ENCODE data around the gene GALNTL6.
"Not testable (repeated sequence)": the region's sequence is repeated elsewhere in the genome, so short reads cannot be mapped to it uniquely, and the experiment has no call there.

Gene GALNTL6

GRCh38 chr4:172776203-172776861 is 963.1 kb downstream of the GALNTL6 start:
- DNase-seq = no peak

- no peak for DNase-seq
Observed at GRCh38 chr4:172777729-172778431, 964.7 kb downstream of the GALNTL6 start.

GRCh38 chr4:172778583-172778982 is 965.4 kb downstream of the GALNTL6 start:
- DNase-seq = no peak

GRCh38 chr4:172780566-172781081 is 967.4 kb downstream of the GALNTL6 start:
- no peak for DNase-seq

GRCh38 chr4:172785613-172786012 is 972.4 kb downstream of the GALNTL6 start:
- no peak for DNase-seq

- no peak for DNase-seq
Observed at GRCh38 chr4:172786039-172786792, 973.0 kb downstream of the GALNTL6 start.

GRCh38 chr4:172787111-172787510 is 973.9 kb downstream of the GALNTL6 start:
- no peak for DNase-seq

- no peak for DNase-seq
Observed at GRCh38 chr4:172791841-172792240, 978.6 kb downstream of the GALNTL6 start.

- no peak for DNase-seq
Observed at GRCh38 chr4:172793565-172794306, 980.5 kb downstream of the GALNTL6 start.

- DNase-seq = no peak
Observed at GRCh38 chr4:172794307-172794703, 981.1 kb downstream of the GALNTL6 start.

GRCh38 chr4:172797281-172797680 is 984.1 kb downstream of the GALNTL6 start:
- not testable (repeated sequence) for DNase-seq

GRCh38 chr4:172802032-172802431 is 988.8 kb downstream of the GALNTL6 start:
- no peak for DNase-seq

- no peak for DNase-seq
Observed at GRCh38 chr4:172806841-172807240, 993.6 kb downstream of the GALNTL6 start.

GRCh38 chr4:172808196-172808595 is 995.0 kb downstream of the GALNTL6 start:
- no peak for DNase-seq

GRCh38 chr4:172809319-172809718 is 996.1 kb downstream of the GALNTL6 start:
- DNase-seq = no peak

- DNase-seq = no peak
Observed at GRCh38 chr4:172813359-172813923, 1000.2 kb downstream of the GALNTL6 start.

- no peak for DNase-seq
Observed at GRCh38 chr4:172815499-172816164, 1002.4 kb downstream of the GALNTL6 start.

- no peak for DNase-seq
Observed at GRCh38 chr4:172818901-172819300, 1005.7 kb downstream of the GALNTL6 start.

GRCh38 chr4:172819353-172819752 is 1006.1 kb downstream of the GALNTL6 start:
- DNase-seq = no peak

- no peak for DNase-seq
Observed at GRCh38 chr4:172822331-172822730, 1009.1 kb downstream of the GALNTL6 start.

- DNase-seq = no peak
Observed at GRCh38 chr4:172826346-172826745, 1013.1 kb downstream of the GALNTL6 start.

GRCh38 chr4:172826861-172827260 is 1013.7 kb downstream of the GALNTL6 start:
- DNase-seq = no peak

Measured in CD4-positive, alpha-beta T cell treated with Interleukin-6 for 4 hours (primary cell).